ENCODE data around the gene GORAB.

DNA sequence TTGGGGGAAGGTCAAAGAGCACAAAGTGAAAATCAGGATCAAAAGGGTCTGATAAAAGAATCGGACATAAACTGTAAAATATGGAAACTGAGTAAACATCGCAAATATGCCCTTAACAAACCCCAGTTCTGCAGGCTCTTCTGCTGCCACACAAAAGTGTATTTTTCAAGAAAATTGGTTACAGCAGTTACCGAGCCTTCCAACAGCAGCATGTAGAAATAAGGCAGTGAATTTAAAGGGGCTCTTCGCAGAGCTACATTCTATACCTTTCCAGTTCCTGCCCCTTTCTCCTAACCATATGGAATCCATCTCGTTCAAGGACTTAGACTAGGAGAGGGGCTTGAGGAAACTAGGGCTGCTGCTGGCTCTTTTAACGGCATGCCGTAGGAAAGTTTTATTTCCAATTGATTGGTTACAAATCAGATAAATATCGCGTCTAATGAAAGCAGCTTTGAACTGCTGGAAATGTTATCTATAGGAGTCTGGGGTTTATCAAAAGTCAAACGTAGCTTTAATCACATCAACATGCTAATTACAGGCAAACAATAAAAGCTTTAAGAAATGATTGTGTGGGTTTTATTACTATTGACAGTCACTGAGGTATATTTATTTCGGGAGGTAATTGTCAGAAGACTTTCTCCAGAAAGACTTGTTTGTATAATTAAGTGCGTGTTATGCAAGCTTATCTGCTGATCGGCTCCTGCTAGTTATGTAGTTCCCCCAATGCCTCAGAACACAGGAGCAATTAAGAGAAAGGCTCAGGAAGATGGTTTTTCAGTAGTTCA, 59.1 kb downstream of the GORAB start:
- TF ChIP-seq CTCF (IDR thresholded peaks at IDR 0.05) (no peak), POLR2A (IDR thresholded peaks at IDR 0.05) (no peak)
